HG02943 (cell line): ENCODE measurements around the gene SV2B.

Source experiments
- ATAC-seq: cut with Tn5 transposase; IDR thresholded peaks from one replicate; pipeline ENCODE4 v1.9.1; 2021; ENCODE audit warnings: mild to moderate bottlenecking, low read depth, moderate library complexity; ENCODE audit not compliant: unreplicated experiment

The SV2B gene

DNA sequence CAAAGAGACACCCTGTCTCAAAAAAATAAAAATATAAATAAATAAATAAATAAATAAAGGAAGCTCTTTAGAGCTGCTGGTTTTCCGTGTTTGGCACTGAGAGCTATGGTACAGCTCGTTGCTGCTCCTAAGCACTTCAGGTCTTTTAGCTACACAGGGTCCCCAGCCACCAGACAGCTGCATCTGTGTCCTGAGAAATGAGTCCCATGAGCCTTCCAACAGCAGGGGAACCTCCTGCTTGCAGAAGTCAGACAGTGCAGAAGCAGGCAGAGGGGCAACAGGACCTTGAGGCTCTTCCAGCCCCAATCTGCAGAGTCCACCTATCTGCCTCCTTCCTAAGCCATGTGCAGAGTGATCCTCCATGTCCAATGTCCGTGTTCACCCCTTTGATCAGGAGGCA is 159.0 kb downstream of the SV2B start:
- ATAC-seq: no peak

DNA sequence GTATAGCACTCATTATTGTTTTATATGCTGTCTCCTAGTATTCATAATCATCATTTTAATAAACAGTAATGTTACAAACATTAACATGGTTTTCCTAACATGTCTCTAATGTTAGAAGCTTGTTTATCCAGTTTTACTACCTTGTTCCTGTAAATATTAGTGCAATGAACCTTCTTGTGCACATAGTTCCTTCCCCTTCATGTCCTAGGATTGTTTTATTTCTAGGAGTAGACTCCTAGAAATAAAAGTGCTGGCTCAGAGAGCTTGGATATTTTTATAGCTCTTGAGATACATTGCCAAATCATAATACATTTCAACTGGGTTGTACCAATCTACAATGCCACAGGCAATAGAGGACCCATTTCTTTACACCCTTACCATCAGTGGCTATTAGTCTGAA is 161.3 kb downstream of the SV2B start:
- ATAC-seq: no peak

DNA sequence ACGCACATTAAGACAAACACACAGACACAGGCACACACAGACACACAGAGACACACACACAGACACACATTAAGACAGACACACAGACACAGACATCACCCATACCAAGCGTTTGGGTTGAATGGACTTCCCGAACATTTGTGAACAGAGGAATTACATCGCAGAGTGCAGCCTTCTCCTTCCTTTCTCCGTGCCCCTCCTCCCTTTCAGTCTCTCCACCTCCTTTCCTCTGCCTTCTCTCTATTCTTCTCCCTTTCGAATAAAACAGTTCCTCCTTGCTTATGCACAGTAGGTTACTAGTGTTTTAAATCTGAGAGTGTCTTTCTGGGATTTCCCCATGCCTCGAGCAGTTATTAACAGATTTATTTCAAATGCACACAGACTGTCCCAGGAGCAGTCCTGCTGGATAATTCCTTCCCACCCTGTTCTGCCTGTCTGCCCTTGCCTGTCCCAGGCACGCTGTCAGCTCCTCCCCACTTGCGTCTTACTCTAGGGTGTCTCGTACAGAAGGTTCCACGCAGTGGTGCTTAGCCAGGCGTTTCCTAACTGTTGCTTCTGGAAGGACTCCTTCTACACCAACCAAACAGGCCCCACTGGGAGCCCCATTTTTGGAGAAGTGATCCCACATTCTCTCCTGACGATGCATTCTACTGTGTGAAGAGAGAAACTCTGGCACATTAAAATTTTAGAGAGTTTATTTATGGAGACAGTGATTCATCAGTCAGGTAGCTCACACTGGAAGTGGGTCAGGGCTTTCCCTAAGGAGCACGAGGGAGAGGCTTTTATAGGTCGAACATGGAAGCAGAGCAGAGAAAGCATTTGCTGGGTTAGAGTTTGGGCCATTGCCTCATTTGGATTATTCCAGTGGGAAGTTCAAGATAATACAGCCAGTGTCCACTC is 163.8 kb downstream of the SV2B start:
- no peak for ATAC-seq

DNA sequence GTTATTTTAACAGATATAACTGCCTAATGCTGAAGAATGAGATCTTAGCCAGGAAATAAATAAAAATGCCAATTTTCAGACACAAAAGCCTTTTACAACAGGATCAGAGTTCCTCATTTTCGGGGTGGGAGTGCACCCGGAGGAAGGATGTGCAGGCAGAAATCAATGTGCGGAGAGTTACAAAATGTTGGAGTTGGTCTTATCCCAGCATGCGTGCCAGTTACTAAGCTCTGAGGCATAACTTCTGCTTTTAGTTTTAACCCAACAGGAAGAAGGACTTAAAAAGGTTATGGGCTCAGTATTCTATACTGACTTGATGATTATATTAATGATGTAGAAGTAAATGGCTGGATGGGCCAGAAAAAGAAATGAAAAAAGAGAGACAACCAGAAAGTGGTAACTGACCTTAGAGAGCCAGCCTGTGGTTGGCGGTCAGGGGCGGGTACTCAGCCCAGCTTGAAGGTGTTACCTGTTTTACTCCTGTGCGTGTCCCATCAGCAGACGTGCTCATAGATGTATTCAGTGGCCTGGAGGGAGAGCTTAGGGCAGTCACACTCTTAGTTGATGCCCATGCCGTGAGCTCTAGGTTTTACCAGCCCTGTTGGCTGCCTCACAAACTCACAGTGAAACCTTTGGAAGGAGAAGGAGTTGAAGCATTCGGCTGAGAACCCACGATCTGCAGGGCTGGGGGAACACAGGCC is 164.7 kb downstream of the SV2B start:
- no peak for ATAC-seq

DNA sequence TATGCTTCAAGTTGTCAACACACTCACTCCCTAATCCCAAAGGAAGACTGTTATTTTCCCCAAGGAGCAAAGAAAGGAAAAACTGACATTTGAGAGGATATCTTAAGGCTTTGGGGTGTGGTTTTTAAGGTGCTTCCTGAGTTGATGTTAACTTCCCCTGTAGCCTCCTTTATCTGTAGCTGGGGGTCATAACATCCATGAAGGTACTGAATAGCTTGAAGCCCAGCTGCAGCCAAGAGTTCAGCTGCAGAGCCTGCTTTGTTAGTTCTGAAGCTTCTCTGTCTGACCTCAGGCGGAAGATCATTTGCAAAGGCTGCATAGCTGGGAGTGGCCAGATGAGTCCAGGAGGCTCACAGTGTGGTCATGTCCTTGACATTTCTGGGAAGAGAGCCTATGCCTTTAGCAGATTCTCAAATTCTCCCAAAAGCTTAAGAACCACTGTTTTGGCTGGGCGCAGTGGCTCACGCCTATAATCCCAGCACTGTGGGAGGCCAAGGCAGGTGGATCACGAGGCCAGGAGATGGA is 165.4 kb downstream of the SV2B start:
- ATAC-seq: no peak

DNA sequence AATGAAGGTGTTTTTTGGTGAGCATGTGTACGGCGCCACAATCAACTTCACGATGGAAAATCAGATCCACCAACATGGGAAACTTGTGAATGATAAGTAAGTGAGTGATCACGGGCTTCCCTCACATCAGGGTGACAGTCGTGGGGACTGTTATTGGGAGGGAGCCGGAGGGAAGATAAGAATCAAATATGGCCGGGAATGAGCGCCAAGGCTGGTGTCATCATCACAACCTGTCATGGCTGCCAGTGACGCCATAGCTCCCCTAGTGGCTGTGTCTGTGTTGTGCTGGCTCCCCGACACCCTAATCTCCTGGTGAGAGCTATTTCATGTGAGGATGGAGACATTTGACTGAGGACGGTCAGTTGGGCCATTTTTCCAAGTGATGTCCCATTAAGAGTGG is 168.5 kb downstream of the SV2B start:
- ATAC-seq: no peak

DNA sequence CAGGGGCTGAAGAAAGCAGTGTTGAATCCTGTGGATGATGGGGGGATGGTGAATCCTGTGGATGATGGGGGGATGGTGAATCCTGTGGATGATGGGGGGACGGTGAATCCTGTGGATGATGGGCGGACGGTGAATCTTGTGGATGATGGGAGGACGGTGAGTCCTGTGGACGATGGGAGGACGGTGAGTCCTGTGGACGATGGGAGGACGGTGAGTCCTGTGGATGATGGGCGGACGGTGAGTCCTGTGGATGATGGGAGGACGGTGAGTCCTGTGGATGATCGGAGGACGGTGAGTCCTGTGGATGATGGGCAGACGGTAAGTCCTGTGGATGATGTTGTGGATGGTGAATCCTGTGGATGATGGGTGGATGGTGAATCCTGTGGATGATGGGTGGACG is 170.7 kb downstream of the SV2B start:
- ATAC-seq: no peak

DNA sequence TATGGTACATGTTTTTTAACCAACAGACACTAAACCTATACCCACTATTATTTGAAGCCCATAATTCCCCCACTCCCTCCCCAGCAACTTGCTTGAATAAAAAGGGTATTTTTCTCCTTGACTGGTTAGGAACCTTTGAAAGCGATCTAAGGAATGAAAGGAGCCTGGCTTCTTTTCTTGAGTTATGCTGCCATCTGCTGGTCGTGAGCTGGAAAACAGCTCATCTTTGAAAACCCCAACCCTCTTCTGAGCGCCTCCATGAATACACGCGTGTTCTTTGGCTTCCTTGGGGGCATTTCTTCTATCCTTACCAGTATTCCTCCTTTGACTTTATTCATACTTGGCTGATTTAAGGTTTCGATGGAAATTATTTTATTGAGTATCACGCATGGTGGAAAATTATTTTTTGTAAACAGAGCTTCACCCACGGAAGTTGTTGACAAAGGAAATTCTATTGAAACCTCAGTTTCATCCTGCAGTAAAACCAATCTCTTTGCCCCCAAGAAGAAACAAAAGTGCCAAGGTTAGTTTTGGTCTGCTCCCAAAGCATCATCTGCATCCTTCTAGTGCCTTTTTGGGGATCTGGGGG is 171.6 kb downstream of the SV2B start:
- ATAC-seq: no peak

DNA sequence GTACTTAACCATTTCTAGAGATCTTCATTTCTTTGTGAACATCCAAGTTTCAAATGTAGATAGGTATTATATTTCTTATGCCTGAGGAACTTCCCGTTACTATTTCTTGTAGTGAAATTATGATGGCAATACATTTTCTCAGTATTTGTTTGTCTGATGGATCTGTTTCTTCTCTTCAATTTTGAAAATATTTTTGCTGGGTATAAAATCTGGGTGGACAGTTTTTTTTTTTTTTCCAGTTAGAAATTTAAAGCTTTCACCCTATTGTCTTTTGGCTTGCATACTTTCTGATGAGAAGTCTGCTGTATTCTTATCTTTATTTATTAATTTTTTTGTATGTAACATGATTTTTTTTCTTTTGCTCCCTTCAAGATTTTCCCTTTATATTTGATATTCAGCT is 175.8 kb downstream of the SV2B start:
- ATAC-seq: no peak

DNA sequence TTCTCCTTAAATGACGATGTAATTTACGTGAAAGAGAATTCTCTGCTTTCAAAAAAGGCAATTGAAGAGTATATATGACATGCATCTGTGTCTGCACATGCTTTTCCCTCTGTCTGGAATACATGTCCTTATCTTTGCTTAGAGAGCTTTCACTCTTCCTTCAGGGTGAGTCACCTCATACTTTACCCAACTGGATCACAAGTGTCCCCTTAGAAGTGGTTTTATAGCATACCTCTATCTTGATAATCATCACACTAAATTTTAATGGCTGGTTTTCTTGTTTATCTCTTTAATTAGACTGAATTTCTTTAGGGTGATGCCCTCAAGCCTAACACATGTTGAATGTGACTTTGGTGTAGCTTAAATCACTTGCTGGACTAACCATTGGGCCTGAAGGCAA is 178.9 kb downstream of the SV2B start:
- no peak for ATAC-seq

DNA sequence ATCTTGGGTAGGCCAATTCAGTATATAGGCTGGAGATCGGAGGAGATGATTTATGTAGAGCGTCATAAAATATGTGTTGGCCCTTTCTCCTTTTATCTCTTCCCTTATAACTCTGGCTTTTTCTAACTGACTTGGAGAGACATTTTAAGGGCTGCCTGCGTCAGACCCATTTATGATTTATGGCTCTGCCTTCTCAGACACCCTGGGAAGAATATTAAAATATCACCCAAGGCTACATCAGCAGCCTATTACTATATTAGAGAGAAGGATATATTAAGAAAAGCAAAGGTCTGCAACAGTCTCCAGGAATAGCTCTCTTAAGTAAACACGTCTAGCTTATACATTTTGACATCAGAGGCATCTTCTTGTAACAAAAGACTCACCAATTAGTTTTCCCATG is 179.4 kb downstream of the SV2B start:
- no peak for ATAC-seq

DNA sequence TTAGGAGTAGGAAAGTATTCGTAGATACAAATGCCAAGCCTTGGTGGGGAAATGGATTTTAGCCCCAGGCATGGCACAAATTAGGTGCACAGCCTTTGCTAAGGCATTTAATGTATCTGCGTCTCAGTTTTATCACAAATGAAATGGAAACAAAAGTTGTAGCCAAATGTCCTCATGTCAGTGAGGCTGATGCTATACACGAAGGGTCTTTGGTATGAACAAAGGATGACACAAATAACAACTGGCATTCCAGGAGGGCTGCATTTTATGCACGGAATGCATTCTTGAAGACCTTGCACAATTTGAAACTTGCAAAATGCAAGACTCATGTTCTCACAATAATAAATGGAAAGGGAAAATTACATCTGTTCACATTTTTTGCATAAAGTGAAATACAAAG is 181.9 kb downstream of the SV2B start:
- no peak for ATAC-seq

DNA sequence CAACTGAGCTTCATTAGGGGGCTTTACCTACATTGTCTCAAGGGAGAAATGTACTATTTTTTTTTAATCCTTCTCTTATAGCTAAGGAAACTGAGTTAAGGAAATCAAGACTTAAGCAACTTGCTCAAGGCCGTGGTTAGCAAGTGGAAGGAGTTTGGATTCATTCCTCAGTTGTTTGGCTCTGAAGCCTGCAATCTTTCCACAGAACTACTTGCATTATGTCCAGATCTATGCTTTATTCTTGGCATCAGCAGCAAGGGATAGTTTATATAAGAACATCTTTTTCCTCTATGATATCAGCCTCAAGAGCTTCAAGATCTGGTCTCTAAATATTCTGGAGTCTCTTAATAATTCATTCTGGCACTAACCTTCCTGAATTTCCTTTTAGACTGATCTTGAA is 182.4 kb downstream of the SV2B start:
- no peak for ATAC-seq

DNA sequence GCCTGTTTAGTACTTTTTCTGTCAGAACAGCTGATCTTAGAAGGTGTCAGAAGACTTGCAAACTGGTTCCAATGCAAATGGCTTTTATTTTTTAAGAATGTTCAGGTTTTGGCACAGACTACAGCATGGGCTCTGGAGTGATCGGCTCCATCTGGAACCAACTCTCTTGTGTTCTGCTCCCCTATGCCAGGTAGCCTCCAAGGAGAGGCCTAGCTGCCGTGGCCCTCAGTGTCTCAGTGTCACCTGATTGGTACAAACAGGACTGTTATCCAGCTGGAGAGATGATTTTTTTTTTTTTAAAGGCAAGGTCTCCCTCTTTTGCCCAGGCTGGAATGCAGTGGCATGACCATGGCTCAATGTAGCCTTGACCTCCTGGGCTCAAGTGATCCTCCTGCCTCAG is 183.1 kb downstream of the SV2B start:
- no peak for ATAC-seq

DNA sequence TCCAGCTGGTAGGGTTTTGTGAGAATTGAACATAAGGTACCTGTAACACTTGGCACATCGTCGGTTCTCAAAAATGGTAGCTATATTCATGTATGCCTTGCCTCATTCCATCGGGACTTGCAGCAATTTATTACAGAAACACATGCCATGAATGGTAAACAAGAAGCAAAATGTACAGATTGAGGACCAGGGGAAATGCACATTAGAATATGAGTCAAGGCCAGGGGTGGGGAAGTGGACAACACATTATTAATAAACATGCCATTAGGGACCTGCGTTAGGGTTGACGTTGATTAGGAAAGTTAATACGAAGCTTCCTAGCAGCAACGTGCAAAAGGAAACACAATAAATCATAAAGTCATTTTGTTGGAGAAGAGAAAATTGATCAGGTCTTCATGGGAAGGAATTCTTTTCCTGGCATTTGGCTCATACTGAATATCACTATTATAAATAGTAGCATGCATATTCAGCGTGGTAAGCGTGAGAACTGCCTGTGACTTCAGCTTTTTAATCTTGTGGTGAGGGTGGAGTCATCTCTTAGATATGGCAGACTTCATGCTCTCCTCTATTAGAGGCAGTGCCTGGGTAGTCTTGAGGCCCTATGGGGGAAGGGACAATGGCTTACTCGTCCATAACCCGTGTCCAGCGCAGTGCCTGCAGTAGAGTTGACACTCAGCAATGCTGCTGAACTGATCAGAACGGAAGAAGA is 184.9 kb downstream of the SV2B start:
- no peak for ATAC-seq

DNA sequence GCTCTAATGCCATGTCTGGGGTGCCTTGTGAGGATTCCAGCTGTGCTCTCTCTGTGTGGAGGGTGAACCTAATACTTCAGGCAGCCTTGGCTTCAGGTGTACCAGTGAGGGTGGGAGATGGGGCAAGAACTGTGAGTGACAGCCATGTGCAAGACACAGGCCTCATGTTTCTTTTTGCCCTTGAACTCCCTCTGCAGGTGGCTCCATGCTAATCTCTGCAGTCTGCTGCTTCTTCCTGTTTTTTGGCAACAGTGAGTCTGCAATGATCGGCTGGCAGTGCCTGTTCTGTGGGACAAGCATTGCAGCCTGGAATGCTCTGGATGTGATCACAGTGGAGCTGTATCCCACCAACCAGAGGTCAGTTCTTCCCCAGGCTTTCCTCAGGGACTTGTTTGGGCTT is 189.3 kb downstream of the SV2B start:
- no peak for ATAC-seq

DNA sequence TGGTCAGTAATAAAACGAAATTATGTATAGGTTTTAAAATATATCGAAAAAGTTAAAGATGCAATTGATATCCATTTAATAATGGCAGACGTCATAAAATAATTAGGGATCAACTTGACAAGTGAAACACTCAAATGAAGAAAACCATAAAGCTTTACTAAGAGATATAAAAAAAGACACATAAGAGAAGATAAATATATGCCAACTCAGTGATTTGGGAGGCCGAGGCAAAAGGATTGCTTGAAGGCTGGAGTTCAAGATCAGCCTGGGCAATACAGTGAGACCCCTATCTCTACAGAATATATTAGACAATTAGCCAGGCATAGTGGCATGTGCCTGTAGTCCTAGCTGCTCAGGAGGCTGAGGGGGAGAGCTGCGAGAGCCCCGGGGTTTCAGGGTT is 190.5 kb downstream of the SV2B start:
- ATAC-seq: no peak

DNA sequence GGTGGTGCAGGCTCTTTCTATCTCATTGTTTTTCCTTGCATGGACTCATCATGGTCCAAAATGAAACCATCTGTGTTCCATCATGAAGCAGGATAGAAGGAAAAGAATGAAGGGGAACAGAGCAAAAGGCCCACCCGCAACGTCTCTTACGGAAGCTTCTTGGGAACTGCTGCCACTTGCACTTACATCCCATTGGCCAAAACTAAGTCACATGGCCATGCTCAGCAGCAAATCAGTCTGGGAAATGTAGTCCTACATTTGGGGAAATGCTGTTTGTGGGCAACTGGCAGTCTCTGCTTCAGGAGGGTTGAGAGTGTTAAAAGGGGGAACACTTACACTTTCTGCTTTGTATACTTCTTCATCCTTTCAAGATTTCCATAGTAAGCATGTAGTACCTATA is 191.6 kb downstream of the SV2B start:
- ATAC-seq: no peak

DNA sequence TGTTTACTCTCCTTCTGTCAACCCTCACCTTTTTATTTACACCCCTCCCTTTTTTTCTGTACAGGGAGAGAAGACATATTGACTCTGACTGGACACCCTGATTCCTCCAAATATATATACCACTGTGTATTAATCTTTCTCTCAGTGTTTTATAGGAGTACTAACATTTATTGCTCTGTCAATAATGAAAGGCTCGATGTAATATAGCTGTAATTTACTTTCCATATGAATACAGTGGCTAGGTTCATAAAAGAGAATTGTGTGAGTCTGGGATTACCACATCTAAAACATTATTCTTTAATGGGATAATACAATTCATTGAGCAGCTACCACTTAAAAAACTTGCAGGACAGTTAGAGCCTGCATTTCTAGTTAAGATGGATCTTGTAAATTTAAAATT is 194.3 kb downstream of the SV2B start:
- ATAC-seq: no peak

DNA sequence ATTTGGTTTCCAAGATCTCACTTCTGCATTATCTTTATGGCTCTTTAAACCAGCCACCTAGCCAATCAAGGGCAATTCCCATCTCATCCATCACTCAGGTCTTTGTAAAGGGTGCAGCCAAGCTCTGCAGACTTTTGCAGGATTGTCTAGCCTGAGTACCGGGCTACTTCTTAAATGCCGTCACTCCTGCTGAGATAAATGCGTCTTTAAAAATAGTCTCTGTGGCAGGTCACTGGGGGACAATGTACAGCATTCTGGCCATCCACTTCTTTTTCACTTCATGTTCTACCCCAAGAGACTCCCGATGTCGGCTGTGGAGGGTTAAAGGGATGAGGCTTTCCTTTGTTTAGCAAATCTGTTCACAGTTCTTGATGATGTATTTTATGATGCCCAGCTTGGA is 194.7 kb downstream of the SV2B start:
- no peak for ATAC-seq

DNA sequence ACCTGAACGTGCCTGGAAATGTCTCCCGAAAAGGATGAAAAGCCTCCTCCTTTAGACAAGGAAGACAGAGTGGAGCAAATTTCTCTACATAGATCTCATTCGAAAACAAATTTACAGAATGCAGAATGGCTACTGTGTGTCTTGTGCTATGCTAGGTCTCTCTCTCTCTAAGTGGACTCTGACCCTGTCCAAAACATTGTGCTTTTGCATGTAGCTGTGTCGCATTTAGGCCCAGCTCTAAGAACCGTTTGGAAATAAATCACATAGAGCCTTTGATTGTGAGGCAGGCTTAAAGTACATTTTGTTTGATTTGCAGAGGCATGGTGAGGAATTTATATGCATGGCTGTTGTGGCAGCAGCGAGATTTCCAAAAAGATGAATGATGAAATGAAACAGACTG is 198.0 kb downstream of the SV2B start:
- no peak for ATAC-seq
